GM19324 (cell line): ENCODE data around the gene CPT1B.
"Not testable (repeated sequence)": the region's sequence is repeated elsewhere in the genome, so short reads cannot be mapped to it uniquely, and the experiment has no call there.

Source experiments
- ATAC-seq: cut with Tn5 transposase; IDR thresholded peaks from one replicate; pipeline ENCODE4 v1.9.1; 2021; ENCODE audit warnings: mild to moderate bottlenecking, moderate library complexity; ENCODE audit not compliant: unreplicated experiment, low FRiP score

The CPT1B gene

DNA sequence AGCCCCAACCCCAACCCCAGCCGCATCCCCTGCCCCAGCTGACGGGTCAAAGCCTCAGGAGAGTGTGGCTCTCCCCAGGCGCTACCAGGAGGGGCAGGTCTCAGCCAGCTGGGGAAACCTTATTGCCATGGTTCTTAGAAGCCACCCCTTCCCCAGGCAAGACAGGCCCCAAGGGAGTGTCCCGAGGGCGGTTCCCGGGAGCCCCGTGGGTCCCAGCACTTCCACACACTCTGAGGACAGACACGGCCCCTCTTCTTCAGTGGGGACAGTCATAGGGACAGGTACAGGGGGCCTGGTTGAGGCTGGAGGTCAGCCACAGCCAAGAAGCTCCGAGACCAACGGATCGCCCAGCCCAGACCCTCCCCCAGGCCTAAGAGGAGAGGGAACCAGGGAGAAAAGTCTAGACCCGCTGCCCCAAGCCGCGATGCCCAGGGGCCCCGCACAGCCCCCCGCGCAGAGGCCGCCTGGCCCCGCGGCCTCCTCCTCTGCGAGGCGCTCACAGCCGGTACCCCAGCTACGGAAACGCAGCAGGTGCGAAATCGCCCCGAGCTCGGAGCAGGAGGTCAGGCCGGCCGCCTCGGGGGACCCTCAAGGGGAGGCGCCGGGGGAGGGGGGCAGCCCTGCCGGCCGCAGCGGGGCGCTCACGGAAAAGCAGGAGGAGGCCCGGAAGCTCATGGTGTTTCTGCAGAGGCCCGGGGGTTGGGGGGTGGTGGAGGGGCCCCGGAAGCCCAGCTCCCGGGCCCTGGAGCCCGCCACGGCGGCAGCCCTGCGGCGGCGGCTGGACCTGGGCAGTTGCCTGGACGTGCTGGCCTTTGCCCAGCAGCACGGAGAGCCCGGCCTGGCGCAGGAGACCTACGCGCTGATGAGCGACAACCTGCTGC, 29.9 kb downstream of the CPT1B start:
- no peak for ATAC-seq

DNA sequence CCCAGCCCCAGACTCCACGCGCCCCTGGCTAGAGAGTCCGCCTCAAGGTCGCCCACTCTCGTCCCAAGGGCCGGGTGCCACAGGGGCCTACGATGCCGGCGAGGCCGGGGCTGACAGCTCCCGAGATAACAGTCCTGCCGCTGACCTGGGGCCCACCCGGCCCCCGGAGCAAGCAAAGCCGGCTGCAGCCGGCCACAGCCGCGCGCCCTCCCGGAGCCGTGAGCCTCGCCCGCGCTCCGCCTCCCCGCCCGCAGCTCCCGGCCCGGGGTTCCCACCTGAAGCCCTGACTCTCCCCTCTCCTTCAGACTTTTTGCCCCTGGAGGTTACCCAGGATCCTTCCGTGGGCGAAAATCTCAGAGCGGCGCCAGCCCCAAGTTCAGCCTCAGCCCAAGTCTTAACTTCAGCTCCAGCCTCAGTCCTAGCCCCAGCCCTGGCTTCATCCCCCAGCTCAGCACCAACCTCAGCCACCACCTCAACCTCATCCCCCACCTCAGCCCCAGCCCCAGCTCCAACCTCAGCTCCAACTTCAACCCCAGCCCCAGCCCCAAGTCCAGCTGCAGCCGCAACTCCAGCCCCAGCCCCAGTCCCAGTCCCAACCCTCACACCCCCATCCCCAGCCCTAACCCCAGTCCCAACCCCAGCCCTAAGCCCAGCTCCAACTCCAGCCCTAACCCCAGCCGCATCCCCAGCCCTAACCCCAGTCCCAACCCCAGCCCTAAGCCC, 30.8 kb downstream of the CPT1B start:
- no peak for ATAC-seq

- ATAC-seq, result no peak
Measured at GRCh38 chr22:50546326-50547262, 31.6 kb downstream of the CPT1B start.

DNA sequence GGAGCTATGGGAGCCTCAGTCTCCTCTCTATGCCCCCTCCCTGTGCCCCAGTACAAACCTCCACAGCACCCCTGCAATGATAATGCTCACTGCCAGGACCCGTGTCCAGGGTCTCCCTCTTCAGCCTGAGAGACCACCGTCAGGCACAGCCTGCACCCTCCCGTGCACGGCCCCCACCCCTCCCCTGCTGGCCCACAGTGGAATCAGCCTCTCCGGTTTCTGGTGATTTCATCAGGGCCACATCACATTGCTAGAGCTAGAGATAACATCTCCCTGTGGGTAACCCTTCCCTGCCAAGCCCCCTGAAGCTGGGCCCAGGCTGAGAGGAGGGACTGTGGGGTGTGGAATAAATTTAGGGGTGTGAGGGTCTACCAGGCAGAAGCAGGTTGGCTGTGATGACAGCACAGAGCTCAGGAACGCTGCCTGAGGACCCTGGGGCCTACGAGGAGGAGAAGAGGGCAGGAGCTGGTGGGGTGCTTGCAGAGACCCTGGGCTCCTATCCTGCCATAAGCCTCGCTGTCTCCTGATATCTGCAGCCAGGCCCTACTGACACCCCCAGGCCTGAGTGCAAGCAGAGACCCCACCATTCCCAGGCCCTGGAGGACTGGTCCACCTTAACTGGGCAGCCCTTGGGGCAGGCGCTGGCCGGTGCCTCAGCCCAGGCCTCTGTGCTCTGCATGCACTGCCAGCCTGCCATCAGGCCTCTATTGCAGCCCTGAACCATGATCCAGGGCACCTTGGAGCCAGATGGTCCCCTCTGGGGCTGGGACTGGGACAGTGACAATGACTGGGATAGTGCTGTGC, 32.5 kb downstream of the CPT1B start, which contains the start of gene KLHDC7B:
Gene KLHDC7B (plus strand): TSS at position 378 of the 804 bp plus-strand sequence. CDS start 345 bp downstream, at position 723.
- ATAC-seq, result no peak

DNA sequence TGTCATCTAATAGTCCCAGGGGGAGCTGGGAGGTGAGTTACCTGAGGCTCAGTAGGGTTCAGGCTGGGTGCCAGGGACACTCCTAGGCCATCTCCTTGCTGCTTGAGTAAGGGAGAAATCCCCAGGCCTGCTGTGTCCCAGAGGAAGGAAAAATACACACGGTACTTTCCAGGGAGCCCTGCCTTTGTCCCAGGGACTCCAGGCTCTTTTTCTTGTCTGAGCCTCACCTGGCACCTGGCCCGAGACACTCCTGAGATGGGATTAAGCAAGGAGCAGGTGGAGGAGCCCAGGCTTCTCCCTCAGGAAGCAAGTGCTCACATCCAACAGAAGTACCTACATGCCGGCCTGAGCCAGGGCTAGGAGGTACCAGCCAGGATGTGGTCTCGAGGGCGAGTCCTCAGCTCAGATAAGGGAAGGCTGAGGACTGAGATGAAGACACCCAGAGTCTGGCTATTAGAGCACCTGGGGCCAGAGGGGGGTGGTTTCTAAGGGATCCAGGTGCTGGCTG, 33.4 kb downstream of the CPT1B start:
- no peak for ATAC-seq

- ATAC-seq, result no peak
Measured at GRCh38 chr22:50544078-50544745, 34.0 kb downstream of the CPT1B start.

DNA sequence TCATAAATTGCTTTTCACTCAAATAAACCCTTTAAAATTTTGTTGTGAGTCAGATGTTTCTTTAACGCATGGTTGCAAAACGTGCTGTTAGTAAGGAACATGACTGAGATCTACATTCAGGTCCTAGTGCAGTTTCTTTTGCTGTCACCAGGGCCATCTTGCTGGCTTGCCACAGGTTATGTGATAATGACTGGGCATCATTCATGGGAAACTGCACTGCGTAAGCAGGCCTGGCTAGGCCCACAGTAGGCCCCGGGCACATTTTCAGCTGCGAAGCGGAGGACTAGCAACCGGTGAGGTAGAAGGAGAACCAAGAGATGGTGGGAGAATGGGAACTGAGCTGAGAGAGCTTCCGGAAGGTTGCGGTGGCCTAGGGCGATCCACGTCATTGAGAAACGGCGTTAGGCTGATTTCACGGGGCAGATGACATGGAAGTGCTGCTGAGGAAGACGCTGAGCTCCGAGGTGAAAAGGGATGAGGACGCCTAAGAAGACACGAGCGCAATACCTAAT, 35.8 kb downstream of the CPT1B start:
- no peak for ATAC-seq

- not testable (repeated sequence) for ATAC-seq
Measured at GRCh38 chr22:50541667-50542026, 36.6 kb downstream of the CPT1B start.

DNA sequence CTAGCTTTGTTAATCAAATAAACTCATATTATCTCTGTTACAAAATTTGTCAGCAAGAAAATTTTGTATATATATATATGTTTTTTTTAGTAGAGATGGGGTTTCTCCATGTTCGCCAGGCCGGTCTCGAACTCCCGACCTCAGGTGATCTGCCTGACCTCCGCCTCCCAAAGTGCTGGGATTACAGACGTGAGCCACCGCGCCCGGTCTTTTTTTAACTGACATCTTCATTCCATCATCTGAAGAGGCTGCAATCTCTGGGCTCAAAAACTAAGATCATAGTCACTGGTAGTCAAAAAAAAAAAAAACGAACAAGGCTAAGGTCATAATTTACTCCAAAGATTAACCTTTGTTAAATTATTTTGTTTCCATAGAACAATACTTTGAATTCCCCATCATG, 37.8 kb downstream of the CPT1B start:
- no peak for ATAC-seq

DNA sequence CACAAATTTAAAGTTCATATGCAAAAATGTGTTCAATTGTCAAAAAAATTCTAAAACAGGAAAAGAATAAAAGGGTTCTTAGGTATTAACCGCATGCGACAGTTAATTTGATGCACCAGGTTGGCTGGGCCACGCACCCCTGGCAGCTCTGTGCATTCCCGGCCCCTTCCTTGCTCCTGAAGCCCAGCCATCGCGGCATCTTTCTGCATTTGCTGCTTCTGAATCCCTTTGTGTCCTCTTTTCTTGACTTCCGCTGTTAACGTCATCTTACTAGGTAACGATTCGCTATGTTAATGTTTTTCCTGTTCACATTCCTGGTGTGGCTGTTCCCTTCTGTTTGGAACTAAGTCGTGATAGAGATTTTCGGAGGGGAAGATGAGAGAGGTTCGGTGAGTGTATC, 40.5 kb downstream of the CPT1B start:
- no peak for ATAC-seq

DNA sequence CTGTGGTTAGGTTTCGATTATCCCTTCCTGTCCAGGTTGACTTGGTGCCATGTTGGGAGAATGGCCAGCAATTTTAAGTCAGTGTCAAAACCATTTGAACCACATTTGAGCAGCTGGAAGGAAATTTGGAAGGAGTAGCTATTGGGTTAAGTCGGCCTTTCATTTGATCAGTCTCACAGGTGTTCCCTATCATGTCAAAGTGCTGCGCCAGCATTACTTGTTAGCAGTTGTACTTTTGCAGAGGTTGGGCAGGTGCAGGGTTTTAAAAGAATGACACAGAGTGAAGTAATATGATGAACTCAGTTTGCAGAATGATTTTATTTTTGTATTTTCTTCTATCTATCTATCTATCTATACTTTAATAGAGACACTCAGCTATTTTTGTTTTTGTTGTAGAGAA, 42.0 kb downstream of the CPT1B start:
- no peak for ATAC-seq

- no peak for ATAC-seq
Measured at GRCh38 chr22:50535113-50535512, 43.1 kb downstream of the CPT1B start.

DNA sequence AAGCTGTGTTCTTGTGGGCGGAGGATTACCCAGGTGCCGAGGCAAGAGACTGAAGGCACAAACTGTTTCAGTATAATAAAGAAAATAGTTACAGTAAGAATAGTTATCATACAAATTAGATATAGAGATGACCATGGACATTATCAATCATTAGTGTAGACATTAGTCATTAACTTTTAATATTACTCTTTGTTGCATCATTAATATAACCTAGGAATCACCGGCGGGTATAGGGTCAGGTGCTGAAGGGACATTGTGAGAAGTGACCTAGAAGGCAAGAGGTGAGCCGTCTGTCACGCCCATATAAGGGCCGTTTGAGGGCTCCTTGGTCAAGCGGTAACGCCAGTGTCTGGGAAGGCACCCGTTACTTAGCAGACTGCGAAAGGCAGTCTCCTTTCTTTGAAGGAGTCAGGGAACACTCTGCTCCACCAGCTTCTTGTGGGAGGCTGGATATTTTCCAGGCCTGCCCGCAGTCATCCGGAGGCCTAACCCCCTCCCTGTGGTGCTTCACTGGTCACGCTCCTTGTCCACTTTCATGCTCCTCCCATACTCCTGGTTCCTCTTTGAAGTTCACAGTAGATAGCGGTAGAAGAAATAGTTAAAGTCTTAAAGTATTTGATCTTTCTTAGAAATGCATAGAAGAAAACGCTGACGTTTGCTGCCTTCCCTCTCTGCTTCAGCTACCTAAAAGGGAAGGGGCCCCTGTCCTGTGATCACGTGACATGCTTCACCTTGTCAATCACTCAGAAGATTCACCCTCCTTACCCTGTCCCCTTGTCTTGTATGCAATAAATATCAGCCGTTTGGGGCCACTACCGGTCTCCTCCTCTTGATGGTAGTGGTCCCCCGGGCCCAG, 44.1 kb downstream of the CPT1B start:
- not testable (repeated sequence) for ATAC-seq

GRCh38 chr22:50532824-50533796, 45.1 kb downstream of the CPT1B start:
- ATAC-seq, result no peak

DNA sequence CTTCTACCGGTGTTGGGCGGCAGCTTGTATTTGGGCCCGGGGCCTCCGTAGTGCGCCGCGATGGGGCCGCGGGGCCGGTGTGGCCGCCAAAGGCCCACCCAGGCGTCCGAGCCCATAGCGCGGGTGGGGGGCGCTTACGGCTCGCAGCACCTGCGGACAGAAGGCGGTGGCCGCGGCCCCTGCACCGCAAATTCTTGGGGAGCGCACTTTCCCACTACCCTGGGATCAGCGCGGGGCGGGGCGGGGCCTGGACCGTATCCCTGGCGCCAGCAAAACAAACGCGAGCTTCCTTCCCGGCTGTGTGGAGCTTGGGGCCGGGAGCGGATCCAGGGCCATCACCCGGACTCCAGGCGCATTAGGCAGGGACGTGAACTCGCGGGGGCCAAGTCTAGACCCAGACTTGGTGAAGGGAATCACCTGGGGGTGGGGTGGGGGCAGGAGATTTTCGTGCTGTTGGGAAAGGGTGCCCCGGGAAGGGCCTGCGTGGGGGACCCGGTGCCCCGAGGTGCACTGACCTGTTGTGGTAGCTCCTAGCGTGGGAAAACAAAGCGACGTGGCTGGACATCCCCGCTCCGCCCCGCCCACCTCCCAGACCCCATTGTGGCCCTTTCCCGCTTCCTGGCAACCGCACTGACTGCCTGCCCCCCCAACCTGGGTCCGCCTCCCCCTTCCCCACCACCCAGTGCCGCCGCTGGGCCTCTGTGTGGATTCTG, 46.1 kb downstream of the CPT1B start:
- no peak for ATAC-seq

DNA sequence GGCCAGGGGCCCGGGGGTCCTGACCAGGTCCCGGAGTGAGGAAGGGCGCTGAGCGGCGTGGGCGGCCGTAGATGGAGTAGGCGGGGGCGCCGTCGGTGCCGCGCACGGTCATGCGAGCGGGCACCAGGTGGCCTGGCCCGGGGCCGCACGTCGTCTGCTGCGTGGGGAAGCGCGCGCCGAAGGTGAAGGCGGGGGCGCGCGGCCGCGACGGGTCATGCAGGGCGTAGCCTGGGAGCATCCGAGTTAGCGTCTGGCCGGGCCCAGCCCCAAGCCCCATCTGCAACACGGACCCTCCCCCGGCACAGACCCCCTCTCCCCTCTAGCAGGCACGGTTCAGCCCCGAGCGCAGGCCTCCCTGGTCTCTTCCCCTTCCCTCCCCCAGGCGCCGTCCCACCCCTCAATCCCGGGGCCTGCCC, 46.7 kb downstream of the CPT1B start:
- peak; percentile 32 for ATAC-seq
